ENCODE results near the gene TMEM72.

DNA sequence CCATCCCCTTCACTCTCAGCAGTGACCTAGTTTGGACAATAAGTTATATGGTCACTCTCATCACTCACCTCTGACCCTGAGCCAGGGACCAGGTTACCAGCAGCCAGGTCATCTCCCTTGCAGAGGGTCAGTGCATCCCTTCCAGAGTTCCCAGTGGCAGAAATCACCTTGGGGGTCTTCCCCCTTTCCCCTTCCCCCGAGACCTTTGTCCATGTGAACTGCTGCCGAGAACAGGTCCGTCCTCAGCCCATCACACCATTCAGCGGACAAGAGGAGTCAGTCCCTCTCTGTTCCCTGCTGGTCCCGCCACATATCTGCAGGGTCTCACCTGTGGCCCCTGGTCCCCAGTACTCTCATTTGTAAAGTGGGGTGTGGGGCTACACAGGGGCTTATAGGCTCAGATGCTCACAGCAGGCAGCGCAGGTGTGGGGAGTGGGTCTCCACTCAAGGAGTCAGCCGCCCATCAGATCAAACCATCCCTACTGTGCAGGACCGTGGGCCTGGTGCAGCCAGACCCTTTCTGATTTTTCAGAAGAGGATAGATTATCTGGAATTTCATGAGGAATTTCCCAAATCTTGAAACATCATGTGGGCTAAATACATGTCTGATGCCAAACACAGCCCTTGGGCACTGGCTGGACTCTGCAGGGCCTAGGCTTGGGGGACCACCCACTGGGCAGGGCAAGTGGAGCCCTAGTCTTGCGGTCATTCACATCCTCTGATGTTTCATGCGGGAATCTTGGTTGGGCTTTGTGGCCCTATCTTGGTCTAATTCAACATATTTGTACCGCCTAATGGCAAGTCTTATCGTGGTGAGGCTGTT is 61.0 kb downstream of the TMEM72 start:
- TF ChIP-seq, protein P1, sequence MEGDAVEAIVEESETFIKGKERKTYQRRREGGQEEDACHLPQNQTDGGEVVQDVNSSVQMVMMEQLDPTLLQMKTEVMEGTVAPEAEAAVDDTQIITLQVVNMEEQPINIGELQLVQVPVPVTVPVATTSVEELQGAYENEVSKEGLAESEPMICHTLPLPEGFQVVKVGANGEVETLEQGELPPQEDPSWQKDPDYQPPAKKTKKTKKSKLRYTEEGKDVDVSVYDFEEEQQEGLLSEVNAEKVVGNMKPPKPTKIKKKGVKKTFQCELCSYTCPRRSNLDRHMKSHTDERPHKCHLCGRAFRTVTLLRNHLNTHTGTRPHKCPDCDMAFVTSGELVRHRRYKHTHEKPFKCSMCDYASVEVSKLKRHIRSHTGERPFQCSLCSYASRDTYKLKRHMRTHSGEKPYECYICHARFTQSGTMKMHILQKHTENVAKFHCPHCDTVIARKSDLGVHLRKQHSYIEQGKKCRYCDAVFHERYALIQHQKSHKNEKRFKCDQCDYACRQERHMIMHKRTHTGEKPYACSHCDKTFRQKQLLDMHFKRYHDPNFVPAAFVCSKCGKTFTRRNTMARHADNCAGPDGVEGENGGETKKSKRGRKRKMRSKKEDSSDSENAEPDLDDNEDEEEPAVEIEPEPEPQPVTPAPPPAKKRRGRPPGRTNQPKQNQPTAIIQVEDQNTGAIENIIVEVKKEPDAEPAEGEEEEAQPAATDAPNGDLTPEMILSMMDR (conservative IDR thresholded peaks at IDR 0.05; ENCODE audit: low read length) = no peak
- no peak for TF ChIP-seq EZH2phosphoT487 (IDR thresholded peaks at IDR 0.05; ENCODE audit: borderline replicate concordance)
